H54 (cell line): ENCODE measurements around the gene ABCA6.
"Not testable (repeated sequence)": the region's sequence is repeated elsewhere in the genome, so short reads cannot be mapped to it uniquely, and the experiment has no call there.

Source experiments
- DNase-seq: peaks from one replicate; pipeline ENCODE4 v3.0.0; 2011; ENCODE audit warnings: low spot score, mixed read lengths; ENCODE audit not compliant: insufficient read length
- FAIRE-seq: peaks from 3 replicates; lab custom pipeline; 2011; peaks lifted over from hg19 to GRCh38; lab: Jason Lieb, UNC
- POLR2A ChIP-seq: IDR thresholded peaks from 2 replicates; pipeline ENCODE4 v1.6.1; 2011; ENCODE audit warnings: low read depth, mild to moderate bottlenecking, low read length

ABCA6 gene

GRCh38 chr17:69075823-69076222 is 65.9 kb downstream of the ABCA6 start:
- no peak for TF ChIP-seq POLR2A
- no peak for DNase-seq

GRCh38 chr17:69073392-69073791 is 68.3 kb downstream of the ABCA6 start:
- DNase-seq, FAIRE-seq: not testable (repeated sequence)

More at GRCh38 chr17:69075823-69076222, 65.9 kb downstream of the ABCA6 start:
- no peak for FAIRE-seq

- not testable (repeated sequence) for FAIRE-seq, DNase-seq
These were observed 68.9 kb downstream of the ABCA6 start for GRCh38 chr17:69072803-69073256.

GRCh38 chr17:69071233-69071586 is 70.5 kb downstream of the ABCA6 start:
- not testable (repeated sequence) for DNase-seq, FAIRE-seq

DNA sequence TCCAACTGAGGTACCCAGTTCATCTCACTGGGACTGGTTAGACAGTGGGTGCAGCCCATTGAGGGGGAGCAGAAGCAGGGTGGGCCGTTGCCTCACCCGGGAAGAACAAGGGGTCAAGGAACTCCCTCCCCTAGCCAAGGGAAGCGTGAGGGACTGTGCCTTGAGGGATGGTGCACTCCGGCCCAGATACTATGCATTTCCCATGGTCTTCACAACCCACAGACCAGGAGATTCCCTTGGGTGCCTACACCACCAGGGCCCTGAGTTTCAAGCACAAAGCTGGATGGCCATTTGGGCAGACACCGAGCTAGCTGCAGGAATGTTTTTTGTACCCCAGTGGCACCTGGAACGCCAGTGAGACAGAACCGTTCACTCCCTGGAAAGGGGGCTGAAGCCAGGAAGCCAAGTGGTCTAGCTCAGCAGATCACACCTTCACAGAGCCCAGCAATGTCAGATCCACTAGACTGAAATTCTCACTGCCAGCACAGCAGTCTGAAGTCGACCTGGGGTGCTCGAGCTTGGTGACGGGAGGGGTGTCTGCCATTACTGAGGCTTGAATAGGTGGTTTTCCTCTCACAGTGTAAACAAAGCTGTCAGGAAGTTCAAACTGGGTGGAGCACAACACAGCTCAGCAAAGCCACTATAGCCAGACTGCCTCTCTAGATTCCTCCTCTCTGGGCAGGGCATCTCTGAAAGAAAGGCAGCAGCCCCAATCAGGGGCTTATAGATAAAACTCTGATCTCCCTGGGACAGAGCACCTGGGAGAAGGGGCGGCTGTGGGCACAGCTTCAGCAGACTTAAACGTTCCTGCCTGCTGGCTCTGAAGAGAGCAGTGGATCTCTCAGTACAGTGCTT is 71.1 kb downstream of the ABCA6 start:
- FAIRE-seq, DNase-seq: not testable (repeated sequence)

- FAIRE-seq (no peak), DNase-seq (no peak)
- TF ChIP-seq POLR2A = no peak
These were observed 72.4 kb downstream of the ABCA6 start for GRCh38 chr17:69069226-69069750.

- DNase-seq (no peak), FAIRE-seq (no peak)
- TF ChIP-seq POLR2A = no peak
These were observed 74.2 kb downstream of the ABCA6 start for GRCh38 chr17:69067274-69068047.

GRCh38 chr17:69066482-69066881 is 75.2 kb downstream of the ABCA6 start:
- FAIRE-seq (no peak), DNase-seq (no peak)
- TF ChIP-seq POLR2A = no peak

DNA sequence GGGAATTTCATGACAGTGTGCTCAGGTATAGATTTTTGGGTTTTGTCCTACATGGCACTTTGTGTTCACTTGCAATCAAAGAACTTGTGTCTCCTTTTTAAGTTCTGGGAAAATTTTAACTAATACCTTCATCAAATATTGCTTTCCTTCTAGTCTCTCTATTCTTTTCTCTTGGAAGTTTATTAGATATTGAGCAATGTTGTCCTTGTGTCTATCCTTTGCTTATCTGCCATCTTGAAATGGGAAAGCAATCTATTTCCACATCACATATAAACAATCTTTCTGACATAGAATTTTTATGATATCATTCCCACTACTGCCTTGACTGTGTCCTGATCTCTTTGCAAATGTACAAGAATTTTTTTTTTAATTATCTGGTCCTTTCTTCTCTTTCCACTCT is 76.6 kb downstream of the ABCA6 start:
- TF ChIP-seq POLR2A = no peak
- no peak for FAIRE-seq
- no peak for DNase-seq

GRCh38 chr17:69064476-69064875 is 77.2 kb downstream of the ABCA6 start:
- FAIRE-seq = no peak
- no peak for DNase-seq
- TF ChIP-seq POLR2A = no peak

GRCh38 chr17:69064001-69064400 is 77.7 kb downstream of the ABCA6 start:
- FAIRE-seq = no peak
- TF ChIP-seq POLR2A = no peak
- DNase-seq = no peak

GRCh38 chr17:69062860-69063581 is 78.7 kb downstream of the ABCA6 start:
- no peak for DNase-seq
- no peak for FAIRE-seq
- no peak for TF ChIP-seq POLR2A

DNA sequence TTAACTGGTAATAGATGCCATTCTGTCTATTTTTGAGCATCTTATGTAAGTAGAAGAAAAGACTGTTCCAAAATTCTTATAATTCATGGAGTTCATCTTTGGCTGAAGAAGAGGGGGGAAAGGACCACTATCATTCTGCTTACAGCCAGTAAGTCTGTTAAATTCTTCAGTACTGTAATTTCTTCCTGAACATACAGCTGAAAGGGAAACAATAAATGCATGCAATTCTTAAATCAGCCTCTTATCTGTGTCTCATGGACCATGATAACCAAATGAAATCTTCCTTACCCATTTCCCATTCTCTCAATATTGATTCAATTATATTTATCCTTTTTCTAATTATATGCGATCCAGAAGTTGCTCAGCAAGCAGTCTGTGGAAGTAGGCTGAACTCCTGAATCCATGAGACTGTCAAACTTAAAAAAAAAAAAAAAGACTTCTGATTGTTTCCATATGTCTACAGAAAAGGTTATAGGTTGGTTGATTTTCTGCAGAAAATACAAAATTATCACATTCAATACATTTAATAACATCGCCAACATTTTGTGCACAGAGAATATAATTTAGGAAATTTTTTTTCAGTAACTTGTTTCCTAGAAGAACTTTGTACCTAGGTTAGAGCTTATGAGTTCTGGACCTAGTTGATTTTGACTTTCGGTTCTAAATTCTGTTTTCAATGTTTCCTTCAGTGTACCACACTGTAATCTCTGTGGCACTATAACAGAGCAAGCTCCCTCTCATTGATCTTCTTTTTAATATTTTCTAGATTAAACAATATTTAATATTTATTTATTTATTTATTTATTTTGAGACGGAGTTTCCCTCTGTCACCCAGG is 79.8 kb downstream of the ABCA6 start:
- FAIRE-seq (no peak), DNase-seq (no peak)
- TF ChIP-seq POLR2A = no peak

DNA sequence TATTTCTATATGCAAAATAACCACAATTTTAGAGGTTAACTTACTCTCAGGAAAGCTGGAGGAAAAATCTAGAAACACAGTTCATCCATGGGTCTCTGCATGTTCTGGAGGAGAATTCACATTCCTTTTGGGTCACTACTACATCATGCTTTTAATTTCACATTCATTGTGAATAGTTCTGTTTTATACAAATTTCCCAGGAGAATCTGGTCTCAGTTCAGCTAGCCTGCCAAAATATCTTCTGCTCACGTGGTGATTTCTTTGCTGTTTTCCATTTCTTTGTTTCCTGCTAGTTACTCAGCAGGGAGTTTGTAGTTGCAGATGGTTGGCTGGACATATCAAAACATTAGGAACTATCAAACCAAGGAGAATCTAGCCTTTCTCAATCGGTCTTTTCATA is 80.9 kb downstream of the ABCA6 start, which contains the start of gene ABCA9:
TSS of gene ABCA9 (minus strand) at position 106 of the 400 bp plus-strand sequence. CDS start 9,801 bp downstream, outside the sequence.
- DNase-seq (no peak), FAIRE-seq (no peak)
- no peak for TF ChIP-seq POLR2A
